GM12892 (cell line): ENCODE measurements around the gene MATCAP1.

ENCODE experiments used
- POLR2A ChIP-seq: IDR thresholded peaks from 2 replicates; pipeline ENCODE4 v1.6.1; 2011; ENCODE audit warnings: low read depth, low read length, control low read depth
- TAF1 ChIP-seq: IDR thresholded peaks from 2 replicates; pipeline ENCODE4 v1.6.1; 2011; ENCODE audit warnings: low read depth, mild to moderate bottlenecking, control low read depth, low read length, borderline replicate concordance

DNA sequence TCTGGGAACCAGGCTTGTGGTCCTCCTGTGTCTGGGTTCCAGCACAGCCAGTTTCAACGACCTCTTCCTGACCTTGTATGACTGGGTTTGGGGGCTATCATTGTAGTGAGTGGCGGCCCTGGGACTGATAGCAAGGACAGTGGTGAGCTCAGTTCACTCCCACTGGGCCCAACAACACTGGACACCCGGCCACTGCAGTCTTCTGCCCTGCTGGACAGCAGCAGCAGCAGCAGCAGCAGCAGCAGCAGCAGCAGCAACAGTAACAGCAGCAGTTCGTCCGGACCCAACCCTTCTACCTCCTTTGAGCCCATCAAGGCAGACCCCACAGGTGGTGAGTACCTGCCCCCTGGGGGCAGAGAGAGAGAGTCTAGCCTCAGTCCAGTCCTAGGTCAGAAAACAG lies 11.9 kb upstream of the MATCAP1 start:
- TF ChIP-seq POLR2A (no peak), TAF1 (no peak)
